Caco-2 (cell line): ENCODE results near the gene CTNNB1. TPM values are rescaled to one million over a fixed set of nuclear protein-coding genes. Genes with fewer than 3 reads are reported as not detected.

ENCODE experiments used
- Bru-seq: library from RNA; stranded (reverse); fragments of 400-500 nt; gene quantifications from one replicate; lab custom pipeline; 2021; lab: Mats Ljungman, UMichigan
- BruChase-seq, 2 experiments: library from RNA; stranded (reverse); fragments of 400-500 nt; gene quantifications; one replicate each; lab custom pipeline; 2021; lab: Mats Ljungman, UMichigan
- BruUV-seq: library from RNA; stranded (reverse); fragments of 400-500 nt; replicated peaks from 2 replicates; lab custom pipeline; 2021; lab: Mats Ljungman, UMichigan
- CTCF ChIA-PET: fragments of 300-600 bp; sonication (Branson Sonifier 250); formaldehyde crosslinking; loops from one replicate; lab custom pipeline; 2022; ENCODE audit warnings: antibody characterized with exemption; lab: Charles Lee
- POLR2A ChIA-PET: fragments of 300-600 bp; sonication (Branson Sonifier 250); formaldehyde crosslinking; loops from one replicate; lab custom pipeline; 2022; ENCODE audit warnings: antibody characterized with exemption; lab: Charles Lee
- DNase-seq, 2 experiments: peaks; one replicate each; pipeline versions ENCODE4 v3.0.0 to v3.0.0-alpha.2; 2020 to 2022
- H3K27me3 ChIP-seq: replicated peaks from 2 replicates; pipeline ENCODE4 v1.6.0; 2011; ENCODE audit warnings: low read length; ENCODE audit not compliant: control insufficient read depth, insufficient read depth
- H3K36me3 ChIP-seq: 2 replicates; pipeline ENCODE4 v1.5.1; 2011; ENCODE audit warnings: low read length; ENCODE audit not compliant: control insufficient read depth, insufficient read depth
- H3K4me1 ChIP-seq: fragments of 250-450 bp; sonication (Bioruptor Pico); 2 replicates; pipeline ENCODE4 v1.5.1; 2020; ENCODE audit warnings: mild to moderate bottlenecking
- H3K4me3 ChIP-seq: 2 replicates; pipeline ENCODE4 v1.5.1; 2011; ENCODE audit warnings: low read depth, mild to moderate bottlenecking, control low read depth, low read length
- H3K9me3 ChIP-seq: fragments of 250-450 bp; sonication (Bioruptor Pico); 2 replicates; pipeline ENCODE4 v1.5.1; 2020; ENCODE audit warnings: mild to moderate bottlenecking, moderate library complexity
- H3K27ac Mint-ChIP-seq: one replicate; pipeline ENCODE4 v1.8.0; 2022; ENCODE audit warnings: mixed read lengths; ENCODE audit not compliant: unreplicated experiment
- H3K27me3 Mint-ChIP-seq: one replicate; pipeline ENCODE4 v1.8.0; 2022; ENCODE audit warnings: mixed read lengths; ENCODE audit not compliant: insufficient read depth, unreplicated experiment
- H3K36me3 Mint-ChIP-seq: one replicate; pipeline ENCODE4 v1.8.0; 2022; ENCODE audit warnings: mild to moderate bottlenecking, mixed read lengths; ENCODE audit not compliant: insufficient read depth, unreplicated experiment
- H3K4me1 Mint-ChIP-seq: one replicate; pipeline ENCODE4 v1.8.0; 2022; ENCODE audit warnings: low read depth, mixed read lengths; ENCODE audit not compliant: unreplicated experiment
- H3K4me3 Mint-ChIP-seq: one replicate; pipeline ENCODE4 v1.8.0; 2022; ENCODE audit warnings: mild to moderate bottlenecking, moderate library complexity, mixed read lengths; ENCODE audit not compliant: unreplicated experiment
- H3K9me3 Mint-ChIP-seq: one replicate; pipeline ENCODE4 v1.8.0; 2022; ENCODE audit warnings: mixed read lengths; ENCODE audit not compliant: unreplicated experiment
- intact Hi-C: fragments of 100-400 bp; cut with micrococcal nuclease; formaldehyde crosslinking; loops from one replicate; pipeline ENCODE4 v1.10.0; 2022; ENCODE audit not compliant: unreplicated experiment
- long read RNA-seq: library from polyadenylated mRNA; stranded (forward); transcript quantifications from one replicate; pipeline ENCODE4 v2.0.0, GENCODE V29; 2022
- total RNA-seq: library from RNA; stranded (reverse); gene quantifications from 2 replicates; pipeline ENCODE4 v1.2.3, GENCODE V29; 2022
- TF ChIP-seq, protein P1 (sequence below), 2 experiments: fragments of 200-600 bp in 1 of 2; IDR thresholded peaks; 1 replicate in 1 of 2; 2 replicates in 1 of 2; pipeline versions ENCODE4 v1.5.1 to v1.8.0; 2011 to 2022; ENCODE audit warnings: antibody characterized with exemption in 1 of 2, control low read depth in 1 of 2, inconsistent platforms in 1 of 2, low read depth in 1 of 2, low read length in 1 of 2, mild to moderate bottlenecking in 1 of 2, moderate library complexity in 1 of 2; ENCODE audit not compliant: insufficient read depth in 1 of 2, severe bottlenecking in 1 of 2, unreplicated experiment in 1 of 2

Gene CTNNB1
- 201 and 206 TPM in 2 replicates for total RNA-seq
- Bru-seq, nascent RNA: percentile 98 among the genes with signal in this experiment
- percentile 96 among the genes with signal in this experiment for BruChase-seq, experiment 1, labeled RNA remaining after a 2-hour chase
- BruChase-seq, experiment 2, labeled RNA remaining after a 6-hour chase: percentile 98 among the genes with signal in this experiment
- long read RNA-seq, full-length matches to known transcripts: 149 of 203 reads
- long read RNA-seq, partial matches to known transcripts: 30 of 203 reads
- long read RNA-seq, other reads (novel, unspliced or antisense): 24 of 203 reads

DNA sequence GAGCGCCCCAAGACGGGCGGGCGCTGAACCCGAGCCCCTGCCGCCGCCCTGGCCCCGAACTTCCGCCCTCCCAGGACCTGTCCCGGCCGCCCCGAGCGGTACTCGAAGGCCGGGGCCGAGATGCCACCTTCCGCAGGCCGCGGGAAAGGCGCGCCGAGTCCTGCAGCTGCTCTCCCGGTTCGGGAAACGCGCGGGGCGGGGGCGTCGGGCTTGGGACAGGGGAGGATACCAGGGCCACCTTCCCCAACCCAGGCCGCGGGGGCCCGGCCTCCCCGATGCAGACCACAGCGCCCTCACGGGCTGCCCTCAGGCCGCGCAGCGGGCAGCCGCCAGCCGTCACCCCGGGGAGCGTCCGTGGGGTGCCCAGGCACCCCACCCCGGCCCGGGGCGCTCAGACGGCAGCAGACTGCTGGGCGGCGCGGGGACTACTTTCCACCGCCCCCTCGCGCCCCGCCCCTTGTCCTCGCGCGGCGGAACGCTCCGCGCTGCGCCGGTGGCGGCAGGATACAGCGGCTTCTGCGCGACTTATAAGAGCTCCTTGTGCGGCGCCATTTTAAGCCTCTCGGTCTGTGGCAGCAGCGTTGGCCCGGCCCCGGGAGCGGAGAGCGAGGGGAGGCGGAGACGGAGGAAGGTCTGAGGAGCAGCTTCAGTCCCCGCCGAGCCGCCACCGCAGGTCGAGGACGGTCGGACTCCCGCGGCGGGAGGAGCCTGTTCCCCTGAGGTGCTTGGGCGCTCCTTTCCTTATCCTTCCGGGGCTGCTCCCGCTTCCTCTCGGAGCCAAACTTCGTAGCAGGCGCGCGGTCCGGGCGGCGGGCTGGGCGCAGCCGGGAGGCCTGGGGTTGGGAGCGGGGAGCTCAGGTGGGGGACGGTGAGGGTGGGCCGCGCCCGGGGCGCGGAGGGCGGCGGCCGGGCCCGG lies at the start of gene CTNNB1:
Gene CTNNB1 (plus strand): TSS at position 556 of the 916 bp plus-strand sequence. CDS start 24,564 bp downstream, outside the sequence.
- TF ChIP-seq, protein P1, sequence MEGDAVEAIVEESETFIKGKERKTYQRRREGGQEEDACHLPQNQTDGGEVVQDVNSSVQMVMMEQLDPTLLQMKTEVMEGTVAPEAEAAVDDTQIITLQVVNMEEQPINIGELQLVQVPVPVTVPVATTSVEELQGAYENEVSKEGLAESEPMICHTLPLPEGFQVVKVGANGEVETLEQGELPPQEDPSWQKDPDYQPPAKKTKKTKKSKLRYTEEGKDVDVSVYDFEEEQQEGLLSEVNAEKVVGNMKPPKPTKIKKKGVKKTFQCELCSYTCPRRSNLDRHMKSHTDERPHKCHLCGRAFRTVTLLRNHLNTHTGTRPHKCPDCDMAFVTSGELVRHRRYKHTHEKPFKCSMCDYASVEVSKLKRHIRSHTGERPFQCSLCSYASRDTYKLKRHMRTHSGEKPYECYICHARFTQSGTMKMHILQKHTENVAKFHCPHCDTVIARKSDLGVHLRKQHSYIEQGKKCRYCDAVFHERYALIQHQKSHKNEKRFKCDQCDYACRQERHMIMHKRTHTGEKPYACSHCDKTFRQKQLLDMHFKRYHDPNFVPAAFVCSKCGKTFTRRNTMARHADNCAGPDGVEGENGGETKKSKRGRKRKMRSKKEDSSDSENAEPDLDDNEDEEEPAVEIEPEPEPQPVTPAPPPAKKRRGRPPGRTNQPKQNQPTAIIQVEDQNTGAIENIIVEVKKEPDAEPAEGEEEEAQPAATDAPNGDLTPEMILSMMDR (IDR thresholded peaks at IDR 0.05; ENCODE audit: insufficient read depth in 1 of 2, low read depth in 1 of 2, low read length in 1 of 2, severe bottlenecking in 1 of 2, unreplicated experiment in 1 of 2): no peak
- intact Hi-C loops: loop anchor here (10.0 kb wide), 1 partner anchor 354 kb away; no protein-coding TSS in a partner anchor
- Mint-ChIP-seq H3K36me3 (peaks cover 18% of the 10 kb centered on the region), H3K4me3 (peak within 1 kb of the TSS; percentile 80), H3K27ac (peak within 1 kb of the TSS; percentile 94), H3K4me1 (peaks cover 13% of the 10 kb centered on the region), H3K9me3 (no peaks in the 10 kb centered on the region), H3K27me3 (no peaks in the 10 kb centered on the region)
- peak; percentile 83 to 88 for DNase-seq
- CTCF ChIA-PET: interaction anchor here (0.7 to 0.9 kb wide), 3 partner anchors 9 to 742 kb away, joined by 4 to 6 read pairs (median 5); partner anchors contain the start of gene RPL14
- peak within 1 kb of the TSS; percentile 97 for H3K4me3 ChIP-seq
- no peaks in the 10 kb centered on the region for H3K36me3 ChIP-seq
- H3K4me1 ChIP-seq: peaks cover 27% of the 10 kb centered on the region
- POLR2A ChIA-PET: interaction anchor here (0.6 to 1.9 kb wide), 11 partner anchors 9 to 387 kb away, joined by 3 to 14 read pairs (median 6); no protein-coding TSS in a partner anchor
- no peaks in the 10 kb centered on the region for H3K9me3 ChIP-seq
- no peaks in the 10 kb centered on the region for H3K27me3 ChIP-seq
- BruUV-seq: no TSS peak

GRCh38 chr3:41155834-41156233 lies 43.5 kb upstream of the CTNNB1 start:
- no peak overlapping the region for H3K4me3 Mint-ChIP-seq
- Histone ChIP-seq H3K4me3 (no peak overlapping the region), H3K4me1 (peaks cover 15% of the 10 kb centered on the region; the same call in 1 of the 2 replicates), H3K9me3 (no peaks in the 10 kb centered on the region), H3K27me3 (no peaks in the 10 kb centered on the region), H3K36me3 (no peaks in the 10 kb centered on the region; the same call in 1 of the 2 replicates)
- no TSS peak for BruUV-seq
- intact Hi-C loops: no loop called here
- no peaks in the 10 kb centered on the region for H3K27me3 Mint-ChIP-seq
- no peaks in the 10 kb centered on the region for H3K36me3 Mint-ChIP-seq
- POLR2A ChIA-PET: no interaction called here
- TF ChIP-seq, protein P1 (IDR thresholded peaks at IDR 0.05; ENCODE audit: insufficient read depth in 1 of 2, low read depth in 1 of 2, low read length in 1 of 2, severe bottlenecking in 1 of 2, unreplicated experiment in 1 of 2): no peak
- CTCF ChIA-PET: no interaction called here
- no peaks in the 10 kb centered on the region for H3K9me3 Mint-ChIP-seq
- no peak overlapping the region for H3K27ac Mint-ChIP-seq
- H3K4me1 Mint-ChIP-seq: peaks cover 29% of the 10 kb centered on the region
- no peak for DNase-seq

- Histone ChIP-seq H3K4me3 (no peak overlapping the region), H3K36me3 (no peaks in the 10 kb centered on the region; the same call in 1 of the 2 replicates), H3K9me3 (no peaks in the 10 kb centered on the region), H3K4me1 (peaks cover 15% of the 10 kb centered on the region; the same call in 1 of the 2 replicates), H3K27me3 (no peaks in the 10 kb centered on the region)
- Mint-ChIP-seq H3K9me3 (no peaks in the 10 kb centered on the region), H3K4me3 (no peak overlapping the region), H3K27me3 (no peaks in the 10 kb centered on the region), H3K4me1 (peaks cover 29% of the 10 kb centered on the region), H3K27ac (no peak overlapping the region), H3K36me3 (no peaks in the 10 kb centered on the region)
- peak; percentile 13 to 45 for DNase-seq
- no TSS peak for BruUV-seq
- intact Hi-C loops: no loop called here
- TF ChIP-seq, protein P1 (IDR thresholded peaks at IDR 0.05; ENCODE audit: insufficient read depth in 1 of 2, low read depth in 1 of 2, low read length in 1 of 2, severe bottlenecking in 1 of 2, unreplicated experiment in 1 of 2): no peak
- ChIA-PET POLR2A (no interaction called here), CTCF (no interaction called here)
Observed at GRCh38 chr3:41158947-41159346, 40.4 kb upstream of the CTNNB1 start.
